MM.1S (cell line): ENCODE results near the gene ZC3H4.

Source experiments
- CTCF ChIP-seq: fragments of 300-600 bp; sonication (generic); IDR thresholded peaks from 2 replicates; pipeline ENCODE4 v1.5.1; 2016; ENCODE audit warnings: antibody characterized with exemption, low read length, mixed read lengths
- EZH2 ChIP-seq: fragments of 300-600 bp; sonication (generic); optimal IDR thresholded peaks from 2 replicates; pipeline ENCODE3; 2017; ENCODE audit warnings: low read depth, mild to moderate bottlenecking, antibody characterized with exemption, low read length, mixed read lengths

- TF ChIP-seq EZH2 (no peak), CTCF (no peak)
Observed at GRCh38 chr19:47144630-47145029, 31.1 kb upstream of the ZC3H4 start.
